Smooth muscle cell of the brain vasculature (primary cell): ENCODE data around the gene TMCO4.

ENCODE experiments used
- DNase-seq: peaks from one replicate; pipeline ENCODE4 v3.0.0-alpha.2; 2012; ENCODE audit warnings: low read depth, low spot score

Gene TMCO4

GRCh38 chr1:19749685-19750084 is 50.0 kb downstream of the TMCO4 start:
- no peak for DNase-seq

GRCh38 chr1:19747761-19748160 is 52.0 kb downstream of the TMCO4 start:
- no peak for DNase-seq

GRCh38 chr1:19744886-19745285 is 54.8 kb downstream of the TMCO4 start:
- DNase-seq, result no peak

- DNase-seq, result no peak
Measured at GRCh38 chr1:19744335-19744743, 55.4 kb downstream of the TMCO4 start.

- no peak for DNase-seq
Measured at GRCh38 chr1:19743793-19744192, 55.9 kb downstream of the TMCO4 start.

- no peak for DNase-seq
Measured at GRCh38 chr1:19743180-19743579, 56.5 kb downstream of the TMCO4 start.

GRCh38 chr1:19739628-19740027 is 60.1 kb downstream of the TMCO4 start:
- no peak for DNase-seq

GRCh38 chr1:19738669-19739068 is 61.0 kb downstream of the TMCO4 start:
- DNase-seq, result no peak

GRCh38 chr1:19738076-19738475 is 61.6 kb downstream of the TMCO4 start:
- no peak for DNase-seq

- DNase-seq, result no peak
Measured at GRCh38 chr1:19737104-19737825, 62.5 kb downstream of the TMCO4 start.

GRCh38 chr1:19735440-19736127 is 64.1 kb downstream of the TMCO4 start:
- peak; percentile 81 for DNase-seq

GRCh38 chr1:19734472-19734999 is 65.2 kb downstream of the TMCO4 start:
- DNase-seq, result peak; percentile 32

- DNase-seq, result no peak
Measured at GRCh38 chr1:19734056-19734455, 65.7 kb downstream of the TMCO4 start.

- no peak for DNase-seq
Measured at GRCh38 chr1:19733615-19734014, 66.1 kb downstream of the TMCO4 start.

- DNase-seq, result no peak
Measured at GRCh38 chr1:19731311-19731821, 68.3 kb downstream of the TMCO4 start.

GRCh38 chr1:19730793-19731192 is 68.9 kb downstream of the TMCO4 start:
- DNase-seq, result no peak

- DNase-seq, result no peak
Measured at GRCh38 chr1:19730232-19730631, 69.5 kb downstream of the TMCO4 start.

- no peak for DNase-seq
Measured at GRCh38 chr1:19728413-19729145, 71.1 kb downstream of the TMCO4 start.

- DNase-seq, result no peak
Measured at GRCh38 chr1:19725606-19726005, 74.1 kb downstream of the TMCO4 start.

GRCh38 chr1:19723874-19724273 is 75.8 kb downstream of the TMCO4 start:
- no peak for DNase-seq

GRCh38 chr1:19720973-19721372 is 78.7 kb downstream of the TMCO4 start:
- DNase-seq, result no peak

GRCh38 chr1:19720174-19720573 is 79.5 kb downstream of the TMCO4 start:
- DNase-seq, result no peak
